Progenitor cell of endocrine pancreas (in vitro differentiated cells): ENCODE data around the gene C16orf89. TPM values are rescaled to one million over a fixed set of nuclear protein-coding genes. Genes with fewer than 3 reads are reported as not detected.
"Not testable (repeated sequence)": the region's sequence is repeated elsewhere in the genome, so short reads cannot be mapped to it uniquely, and the experiment has no call there.

Source experiments
- DNase-seq: peaks from one replicate; pipeline ENCODE4 v3.0.0; 2021; ENCODE audit warnings: low spot score; ENCODE audit not compliant: unreplicated experiment
- H3K27ac Mint-ChIP-seq: 2 replicates; pipeline ENCODE4 v1.8.0; 2021; ENCODE audit warnings: mild to moderate bottlenecking, moderate library complexity, mixed read lengths
- H3K27me3 Mint-ChIP-seq: 2 replicates; pipeline ENCODE4 v1.8.0; 2021; ENCODE audit warnings: mixed read lengths
- H3K36me3 Mint-ChIP-seq: 2 replicates; pipeline ENCODE4 v1.8.0; 2022; ENCODE audit warnings: mixed read lengths; ENCODE audit not compliant: insufficient read depth
- H3K4me1 Mint-ChIP-seq: 2 replicates; pipeline ENCODE4 v1.8.0; 2021; ENCODE audit warnings: low read depth, mixed read lengths
- H3K4me3 Mint-ChIP-seq: 2 replicates; pipeline ENCODE4 v1.8.0; 2021; ENCODE audit warnings: low read depth, mild to moderate bottlenecking, moderate library complexity, mixed read lengths
- H3K9me3 Mint-ChIP-seq: 2 replicates; pipeline ENCODE4 v1.8.0; 2021; ENCODE audit warnings: low read depth, mixed read lengths
- total RNA-seq: library from RNA; stranded (reverse); gene quantifications from 2 replicates; pipeline ENCODE4 v1.2.1, GENCODE V29; 2021
- TF ChIP-seq, protein P1 (sequence below): fragments of 200-600 bp; sonication (generic); IDR thresholded peaks from one replicate; pipeline ENCODE4 v1.5.0; 2021; ENCODE audit warnings: antibody characterized with exemption, mild to moderate bottlenecking; ENCODE audit not compliant: unreplicated experiment

Gene C16orf89
- total RNA-seq, 1 donor from 2014 or later: not detected

DNA sequence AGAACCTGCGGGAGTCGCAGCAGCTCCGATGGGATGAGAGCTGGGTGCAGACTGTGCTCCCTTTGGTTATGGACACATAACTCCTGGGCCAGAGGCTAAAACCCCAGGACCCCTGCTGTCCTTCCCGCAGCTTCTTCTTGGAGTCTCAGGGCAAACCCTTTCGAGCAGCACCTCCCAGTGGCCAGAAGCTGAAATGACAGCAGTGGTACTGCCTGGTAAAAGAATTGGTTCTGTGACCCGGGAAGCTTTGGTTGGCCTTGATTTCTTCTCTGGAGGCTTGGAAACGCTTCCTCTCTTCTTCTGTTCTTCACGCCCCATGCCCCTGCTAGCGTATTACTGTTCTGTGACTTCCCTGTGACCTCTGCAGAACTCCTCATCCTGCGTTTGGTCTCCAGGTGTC, 19.0 kb upstream of the C16orf89 start:
- peak overlapping the region; percentile 45 for H3K27ac Mint-ChIP-seq
- not testable (repeated sequence) for H3K27me3 Mint-ChIP-seq, H3K4me3 Mint-ChIP-seq, H3K36me3 Mint-ChIP-seq, H3K9me3 Mint-ChIP-seq, H3K4me1 Mint-ChIP-seq
- DNase-seq: peak; percentile 45
- TF ChIP-seq, protein P1, sequence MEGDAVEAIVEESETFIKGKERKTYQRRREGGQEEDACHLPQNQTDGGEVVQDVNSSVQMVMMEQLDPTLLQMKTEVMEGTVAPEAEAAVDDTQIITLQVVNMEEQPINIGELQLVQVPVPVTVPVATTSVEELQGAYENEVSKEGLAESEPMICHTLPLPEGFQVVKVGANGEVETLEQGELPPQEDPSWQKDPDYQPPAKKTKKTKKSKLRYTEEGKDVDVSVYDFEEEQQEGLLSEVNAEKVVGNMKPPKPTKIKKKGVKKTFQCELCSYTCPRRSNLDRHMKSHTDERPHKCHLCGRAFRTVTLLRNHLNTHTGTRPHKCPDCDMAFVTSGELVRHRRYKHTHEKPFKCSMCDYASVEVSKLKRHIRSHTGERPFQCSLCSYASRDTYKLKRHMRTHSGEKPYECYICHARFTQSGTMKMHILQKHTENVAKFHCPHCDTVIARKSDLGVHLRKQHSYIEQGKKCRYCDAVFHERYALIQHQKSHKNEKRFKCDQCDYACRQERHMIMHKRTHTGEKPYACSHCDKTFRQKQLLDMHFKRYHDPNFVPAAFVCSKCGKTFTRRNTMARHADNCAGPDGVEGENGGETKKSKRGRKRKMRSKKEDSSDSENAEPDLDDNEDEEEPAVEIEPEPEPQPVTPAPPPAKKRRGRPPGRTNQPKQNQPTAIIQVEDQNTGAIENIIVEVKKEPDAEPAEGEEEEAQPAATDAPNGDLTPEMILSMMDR: peak; percentile 71

DNA sequence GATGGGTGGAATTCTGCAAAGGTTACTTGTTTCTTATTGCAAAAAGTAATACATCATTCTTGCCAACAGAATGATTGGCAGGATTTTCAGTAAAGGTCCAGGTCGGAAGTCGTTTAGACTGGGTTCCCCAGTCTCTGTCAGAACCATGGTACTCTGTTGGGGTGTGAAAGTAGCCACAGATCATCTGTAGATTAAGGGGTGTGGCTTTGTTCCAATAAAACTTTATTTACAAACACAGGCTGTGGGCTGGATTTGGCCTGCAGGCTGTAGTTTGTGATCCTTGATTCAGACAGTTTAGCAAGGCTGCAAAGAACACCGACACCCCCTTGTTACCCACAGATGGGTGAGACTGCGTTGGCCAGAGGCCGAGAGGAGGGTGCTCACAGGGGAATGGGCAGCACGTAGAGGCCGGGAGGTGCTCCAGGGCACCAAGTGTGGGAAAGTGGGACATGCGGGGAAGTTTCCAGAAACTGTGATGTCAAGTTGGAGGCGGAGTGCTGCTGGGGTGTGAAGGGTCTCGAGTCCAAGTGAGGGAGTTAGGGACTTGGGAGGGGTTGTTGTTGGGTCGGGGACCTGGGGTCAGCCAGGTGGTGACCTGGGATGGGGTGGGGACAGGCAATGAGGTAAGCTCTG, 18.5 kb upstream of the C16orf89 start:
- not testable (repeated sequence) for DNase-seq, H3K9me3 Mint-ChIP-seq, H3K4me1 Mint-ChIP-seq, H3K27ac Mint-ChIP-seq, H3K4me3 Mint-ChIP-seq, H3K27me3 Mint-ChIP-seq
- H3K36me3 Mint-ChIP-seq: peaks cover 11% of the 10 kb centered on the region

DNA sequence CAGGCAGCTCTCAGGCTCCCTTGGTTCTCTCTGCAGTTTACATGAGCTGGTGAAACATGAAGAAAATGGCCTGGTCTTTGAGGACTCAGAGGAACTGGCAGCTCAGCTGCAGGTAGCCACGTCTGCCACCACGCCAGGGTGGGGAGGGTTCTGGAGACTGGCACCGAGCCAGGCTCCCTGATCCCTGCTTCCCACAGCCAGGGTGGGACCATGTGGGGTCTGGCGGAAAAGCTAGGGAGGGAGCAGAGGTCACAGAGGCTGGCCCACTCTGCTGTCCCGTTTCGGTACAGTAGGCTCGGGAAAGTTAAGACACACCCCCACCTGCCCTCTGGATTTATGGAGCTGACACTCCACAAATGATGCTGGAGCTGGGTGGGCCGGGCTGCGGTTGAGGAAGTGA, 17.9 kb upstream of the C16orf89 start:
- H3K4me1 Mint-ChIP-seq, DNase-seq, H3K27ac Mint-ChIP-seq, H3K27me3 Mint-ChIP-seq, H3K9me3 Mint-ChIP-seq, H3K36me3 Mint-ChIP-seq, H3K4me3 Mint-ChIP-seq: not testable (repeated sequence)

DNA sequence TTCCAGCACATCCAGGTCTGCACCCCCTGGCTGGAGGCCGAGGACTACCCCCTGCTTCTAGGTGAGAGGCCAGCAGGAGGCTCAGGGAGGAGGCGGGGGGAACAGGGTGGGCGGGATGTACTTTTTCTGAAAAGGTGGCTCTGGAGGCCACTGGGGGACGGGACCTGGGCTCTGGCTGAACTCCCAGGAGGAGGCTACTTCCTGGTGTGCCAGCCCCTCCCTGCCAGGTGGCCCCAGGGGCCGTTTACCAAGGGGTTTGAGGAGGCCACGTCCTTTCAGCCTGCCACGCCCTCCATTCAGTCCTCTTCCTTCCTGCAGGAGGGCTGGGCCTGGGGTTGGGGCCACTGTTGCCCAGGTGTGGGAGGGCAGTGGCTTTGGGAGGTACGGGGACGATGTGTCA, 15.2 kb upstream of the C16orf89 start:
- H3K9me3 Mint-ChIP-seq, H3K27me3 Mint-ChIP-seq, H3K4me3 Mint-ChIP-seq, H3K4me1 Mint-ChIP-seq, DNase-seq, H3K36me3 Mint-ChIP-seq: not testable (repeated sequence)
- H3K27ac Mint-ChIP-seq: peak overlapping the region; percentile 49

DNA sequence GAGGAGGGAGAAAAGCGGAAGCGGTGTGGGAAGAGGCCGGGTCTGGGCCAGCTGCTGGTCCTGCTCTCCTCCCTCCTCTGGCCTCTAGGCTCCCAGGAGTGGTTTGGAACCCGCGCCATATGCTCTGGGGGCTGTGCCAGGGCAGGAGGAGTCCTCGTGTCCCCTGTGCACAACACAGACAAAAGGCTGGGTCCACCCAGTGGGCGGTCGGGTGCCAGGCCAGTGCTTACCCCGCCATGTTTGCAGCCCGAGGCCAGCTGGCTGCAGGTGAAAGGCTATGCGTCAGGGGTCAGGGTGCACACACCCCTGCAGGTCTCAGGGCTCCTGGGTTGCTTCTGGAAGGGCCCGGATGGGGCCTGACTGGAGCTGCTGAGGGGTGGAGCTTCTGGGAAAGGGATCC, 14.7 kb upstream of the C16orf89 start:
- H3K4me3 Mint-ChIP-seq, H3K4me1 Mint-ChIP-seq, H3K9me3 Mint-ChIP-seq, H3K36me3 Mint-ChIP-seq, DNase-seq, H3K27ac Mint-ChIP-seq, H3K27me3 Mint-ChIP-seq: not testable (repeated sequence)

DNA sequence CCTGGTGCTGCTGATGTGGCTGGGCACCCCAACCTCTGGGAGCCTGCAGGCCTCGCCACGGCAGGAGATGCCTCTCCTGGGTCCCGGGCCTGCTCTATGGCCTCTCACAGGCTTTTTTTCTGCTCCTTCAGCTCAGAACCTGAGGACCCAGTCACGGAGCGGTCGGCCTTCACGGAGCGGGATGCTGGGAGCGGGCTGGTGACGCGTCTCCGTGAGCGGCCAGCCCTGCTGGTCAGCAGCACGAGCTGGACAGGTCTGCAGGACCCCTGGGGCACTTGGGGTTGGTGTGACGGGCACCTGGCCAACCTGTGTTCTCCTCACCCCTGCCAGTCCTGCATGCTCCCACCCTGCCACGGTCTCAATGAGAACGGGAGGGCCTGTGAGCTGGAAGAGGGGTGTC, 12.9 kb upstream of the C16orf89 start:
- TF ChIP-seq, protein P1: no peak
- Mint-ChIP-seq H3K36me3 (peaks cover 8% of the 10 kb centered on the region), H3K27me3 (no peaks in the 10 kb centered on the region), H3K4me1 (no peaks in the 10 kb centered on the region), H3K4me3 (no peak overlapping the region), H3K9me3 (no peaks in the 10 kb centered on the region), H3K27ac (no peak overlapping the region)
- DNase-seq: no peak

DNA sequence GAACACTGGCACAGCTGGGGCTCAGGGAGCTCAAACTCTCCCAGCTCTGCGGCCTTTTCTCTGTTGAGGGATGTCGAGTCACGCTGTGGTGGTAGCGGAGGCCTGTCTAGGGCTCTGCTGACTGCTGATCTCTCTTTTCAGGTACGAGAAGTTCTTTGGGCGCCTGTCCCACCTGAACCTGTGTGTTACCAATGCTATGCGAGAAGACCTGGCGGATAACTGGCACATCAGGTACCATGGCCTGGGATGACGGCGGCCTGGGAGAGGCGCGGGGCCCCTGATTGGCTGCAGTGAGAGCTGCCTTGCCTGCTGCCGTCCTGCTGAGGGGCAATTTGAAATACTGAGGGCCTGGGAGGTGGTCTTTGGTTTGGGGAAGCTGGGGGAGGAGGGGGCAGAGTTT, 11.5 kb upstream of the C16orf89 start:
- Mint-ChIP-seq H3K27me3 (no peaks in the 10 kb centered on the region), H3K9me3 (no peaks in the 10 kb centered on the region), H3K4me3 (no peak overlapping the region), H3K27ac (no peak overlapping the region), H3K36me3 (peaks cover 7% of the 10 kb centered on the region), H3K4me1 (peaks cover 1% of the 10 kb centered on the region)
- TF ChIP-seq, protein P1: no peak
- no peak for DNase-seq
